Measurements from ENCODE around the gene PEAR1. TPM values are rescaled to one million over a fixed set of nuclear protein-coding genes. Genes with fewer than 3 reads are reported as not detected.

PEAR1 gene
- total RNA-seq, 1 experiment from 2014 or later: 10.8 TPM

DNA sequence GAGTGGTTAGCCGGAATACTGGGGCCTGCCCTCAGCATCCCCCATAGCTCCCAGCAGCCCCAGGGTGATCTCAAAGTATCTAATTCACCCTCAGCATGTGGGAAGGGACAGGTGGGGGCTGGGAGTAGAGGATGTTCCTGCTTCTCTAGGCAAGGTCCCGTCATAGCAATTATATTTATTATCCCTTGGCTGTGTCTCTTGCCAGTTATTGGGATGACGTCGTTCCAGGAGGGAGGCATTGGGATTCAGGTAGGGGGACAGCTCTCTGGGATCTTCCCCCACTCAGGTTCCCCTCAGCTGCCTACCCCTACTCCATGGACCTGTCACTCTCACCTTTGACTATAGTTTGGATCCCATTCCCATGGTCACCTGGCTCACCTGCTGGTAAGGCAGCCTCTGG lies 11.9 kb upstream of the PEAR1 start:
- ATAC-seq (no peak), DNase-seq (ENCODE audit: low read depth, low spot score) (no peak)
- Histone ChIP-seq H3K9ac (ENCODE audit: low read length) (no peak overlapping the region), H3K9me3 (ENCODE audit: control insufficient read depth in 1 of 2, insufficient read depth in 1 of 2, low read depth in 1 of 2, low read length in 2 of 2) (no peaks in the 10 kb centered on the region), H3K79me2 (ENCODE audit: insufficient read depth, low read length) (no peaks in the 10 kb centered on the region), H3K4me1 (ENCODE audit: control insufficient read depth in 1 of 2, insufficient read depth in 2 of 2, low read length in 2 of 2) (peaks cover 0 to 7% of the 10 kb centered on the region in 2 experiments; a peak in 1 of 4 replicates), H3K4me3 (replicated peaks in 1 of 2; ENCODE audit: low read depth in 1 of 2, low read length in 2 of 2) (no peak overlapping the region), H3K27ac (ENCODE audit: low read depth, low read length) (no peak overlapping the region), H3K27me3 (ENCODE audit: insufficient read depth, low read length) (0 out of 2 replicates have a peak, but pooled peaks cover 3% of the 10 kb centered on the region), H2AFZ (ENCODE audit: low read depth, low read length, poor library complexity, severe bottlenecking) (no peak overlapping the region), H4K20me1 (ENCODE audit: insufficient read depth) (no peaks in the 10 kb centered on the region), H3K9me2 (ENCODE audit: insufficient read depth) (no peaks in the 10 kb centered on the region), H3K4me2 (ENCODE audit: low read length) (no peak overlapping the region), H3K36me3 (ENCODE audit: control insufficient read depth in 1 of 2, insufficient read depth in 2 of 2, low read length in 2 of 2) (no peaks in the 10 kb centered on the region)
- TF ChIP-seq EZH2phosphoT487 (IDR thresholded peaks at IDR 0.05; ENCODE audit: borderline replicate concordance) (no peak), EGR1 (IDR thresholded peaks at IDR 0.05; ENCODE audit: low read depth) (no peak), YY1 (IDR thresholded peaks at IDR 0.05; ENCODE audit: extremely low read depth, insufficient replicate concordance, low read depth, low read length) (no peak), EZH2 (IDR thresholded peaks at IDR 0.05) (no peak), ZNF274 (IDR thresholded peaks at IDR 0.05; ENCODE audit: low read depth, low read length) (no peak), ELF1 (IDR thresholded peaks at IDR 0.05; ENCODE audit: borderline replicate concordance, low read depth) (no peak), SP1 (IDR thresholded peaks at IDR 0.05; ENCODE audit: low read depth) (no peak)
- TF ChIP-seq, protein P1, sequence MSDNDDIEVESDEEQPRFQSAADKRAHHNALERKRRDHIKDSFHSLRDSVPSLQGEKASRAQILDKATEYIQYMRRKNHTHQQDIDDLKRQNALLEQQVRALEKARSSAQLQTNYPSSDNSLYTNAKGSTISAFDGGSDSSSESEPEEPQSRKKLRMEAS (IDR thresholded peaks at IDR 0.05): no peak
- BruUV-seq (replicated peaks): no TSS peak
- intact Hi-C loops (cut with micrococcal nuclease): no loop called here
- ChIA-PET CTCF (no interaction called here), RAD21 (ENCODE audit: low non-redundant PET in 1 of 2, low total read pairs in 2 of 2, uncharacterized antibody in 2 of 2, unreplicated experiment in 2 of 2) (no interaction called here), POLR2A (no interaction called here)

DNA sequence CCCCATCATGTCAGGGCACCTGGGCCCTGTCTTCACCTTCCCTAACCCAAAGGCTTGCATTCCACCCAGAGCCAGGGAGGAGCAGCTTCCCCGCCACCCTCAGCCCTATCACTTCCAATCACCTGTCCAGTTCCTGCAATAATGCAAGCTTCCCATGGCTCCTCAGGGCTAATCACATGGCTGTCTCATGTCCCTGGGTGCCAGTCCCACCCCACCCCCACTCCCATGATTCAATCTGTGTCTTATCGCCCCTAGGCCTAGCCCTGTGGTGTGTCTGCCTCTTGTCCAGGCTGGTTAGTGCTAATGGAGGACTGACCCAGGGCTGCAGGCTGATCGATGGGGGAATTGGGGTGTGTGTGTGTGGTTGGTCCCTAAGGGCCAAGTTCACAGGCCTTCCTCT lies 11.0 kb upstream of the PEAR1 start:
- POLR2A ChIA-PET: no interaction called here
- intact Hi-C loops (cut with micrococcal nuclease): no loop called here

More for the DNA sequence above, 11.0 kb upstream of the PEAR1 start:
- no peak for TF ChIP-seq EZH2phosphoT487 (IDR thresholded peaks at IDR 0.05; ENCODE audit: borderline replicate concordance)
- TF ChIP-seq, protein P2, sequence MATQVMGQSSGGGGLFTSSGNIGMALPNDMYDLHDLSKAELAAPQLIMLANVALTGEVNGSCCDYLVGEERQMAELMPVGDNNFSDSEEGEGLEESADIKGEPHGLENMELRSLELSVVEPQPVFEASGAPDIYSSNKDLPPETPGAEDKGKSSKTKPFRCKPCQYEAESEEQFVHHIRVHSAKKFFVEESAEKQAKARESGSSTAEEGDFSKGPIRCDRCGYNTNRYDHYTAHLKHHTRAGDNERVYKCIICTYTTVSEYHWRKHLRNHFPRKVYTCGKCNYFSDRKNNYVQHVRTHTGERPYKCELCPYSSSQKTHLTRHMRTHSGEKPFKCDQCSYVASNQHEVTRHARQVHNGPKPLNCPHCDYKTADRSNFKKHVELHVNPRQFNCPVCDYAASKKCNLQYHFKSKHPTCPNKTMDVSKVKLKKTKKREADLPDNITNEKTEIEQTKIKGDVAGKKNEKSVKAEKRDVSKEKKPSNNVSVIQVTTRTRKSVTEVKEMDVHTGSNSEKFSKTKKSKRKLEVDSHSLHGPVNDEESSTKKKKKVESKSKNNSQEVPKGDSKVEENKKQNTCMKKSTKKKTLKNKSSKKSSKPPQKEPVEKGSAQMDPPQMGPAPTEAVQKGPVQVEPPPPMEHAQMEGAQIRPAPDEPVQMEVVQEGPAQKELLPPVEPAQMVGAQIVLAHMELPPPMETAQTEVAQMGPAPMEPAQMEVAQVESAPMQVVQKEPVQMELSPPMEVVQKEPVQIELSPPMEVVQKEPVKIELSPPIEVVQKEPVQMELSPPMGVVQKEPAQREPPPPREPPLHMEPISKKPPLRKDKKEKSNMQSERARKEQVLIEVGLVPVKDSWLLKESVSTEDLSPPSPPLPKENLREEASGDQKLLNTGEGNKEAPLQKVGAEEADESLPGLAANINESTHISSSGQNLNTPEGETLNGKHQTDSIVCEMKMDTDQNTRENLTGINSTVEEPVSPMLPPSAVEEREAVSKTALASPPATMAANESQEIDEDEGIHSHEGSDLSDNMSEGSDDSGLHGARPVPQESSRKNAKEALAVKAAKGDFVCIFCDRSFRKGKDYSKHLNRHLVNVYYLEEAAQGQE (IDR thresholded peaks at IDR 0.05; ENCODE audit: low read depth): no peak
- no peak for TF ChIP-seq CBX3 (IDR thresholded peaks at IDR 0.05; ENCODE audit: low read depth)
- TF ChIP-seq FOSL1 (IDR thresholded peaks at IDR 0.05; ENCODE audit: low read depth): no peak
- Histone ChIP-seq H4K20me1 (ENCODE audit: insufficient read depth) (no peaks in the 10 kb centered on the region), H2AFZ (ENCODE audit: low read depth, low read length, poor library complexity, severe bottlenecking) (no peak overlapping the region), H3K79me2 (ENCODE audit: insufficient read depth, low read length) (no peaks in the 10 kb centered on the region), H3K27me3 (ENCODE audit: insufficient read depth, low read length) (0 out of 2 replicates have a peak, but pooled peaks cover 3% of the 10 kb centered on the region), H3K9me3 (ENCODE audit: control insufficient read depth in 1 of 2, insufficient read depth in 1 of 2, low read depth in 1 of 2, low read length in 2 of 2) (no peaks in the 10 kb centered on the region), H3K4me3 (replicated peaks in 1 of 2; ENCODE audit: low read depth in 1 of 2, low read length in 2 of 2) (no peak overlapping the region), H3K9me2 (ENCODE audit: insufficient read depth) (no peaks in the 10 kb centered on the region), H3K4me2 (ENCODE audit: low read length) (no peak overlapping the region), H3K27ac (ENCODE audit: low read depth, low read length) (no peak overlapping the region), H3K9ac (ENCODE audit: low read length) (no peak overlapping the region), H3K36me3 (ENCODE audit: control insufficient read depth in 1 of 2, insufficient read depth in 2 of 2, low read length in 2 of 2) (no peaks in the 10 kb centered on the region), H3K4me1 (ENCODE audit: control insufficient read depth in 1 of 2, insufficient read depth in 2 of 2, low read length in 2 of 2) (peaks cover 0 to 7% of the 10 kb centered on the region in 2 experiments; a peak in 1 of 4 replicates)
- BruUV-seq (replicated peaks): no TSS peak
- CTCF ChIA-PET: no interaction called here
- ATAC-seq (peak; percentile 20; the same call in 1 of the 2 replicates), DNase-seq (ENCODE audit: low read depth, low spot score) (no peak)
- RAD21 ChIA-PET (ENCODE audit: low non-redundant PET in 1 of 2, low total read pairs in 2 of 2, uncharacterized antibody in 2 of 2, unreplicated experiment in 2 of 2): no interaction called here
